NCI-H510A (cell line): ENCODE data around the gene MAML2.

Experiments
- DNase-seq: peaks from one replicate; lab custom pipeline; 2025; lab: John Stamatoyannopoulos, UW

MAML2 gene

GRCh38 chr11:96036863-96037262, 306.1 kb downstream of the MAML2 start:
- no peak for DNase-seq

DNA sequence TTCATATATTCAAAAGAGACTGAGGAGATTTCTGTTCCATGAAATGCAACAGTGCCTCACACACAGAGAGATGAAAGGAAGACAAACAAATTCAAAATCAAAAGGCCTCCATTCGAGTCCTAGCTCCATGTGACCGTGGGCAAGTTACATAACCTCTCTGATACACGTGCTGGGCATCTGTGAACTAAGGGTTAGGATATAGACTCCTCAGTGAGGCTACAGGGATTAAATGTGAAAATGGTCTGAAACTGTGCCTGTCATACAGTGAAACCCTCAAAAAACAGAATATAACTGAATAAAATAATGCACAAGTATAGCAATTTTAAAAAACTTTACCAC, 307.3 kb downstream of the MAML2 start:
- no peak for DNase-seq

GRCh38 chr11:96035031-96035739, 307.8 kb downstream of the MAML2 start:
- DNase-seq, result no peak

DNA sequence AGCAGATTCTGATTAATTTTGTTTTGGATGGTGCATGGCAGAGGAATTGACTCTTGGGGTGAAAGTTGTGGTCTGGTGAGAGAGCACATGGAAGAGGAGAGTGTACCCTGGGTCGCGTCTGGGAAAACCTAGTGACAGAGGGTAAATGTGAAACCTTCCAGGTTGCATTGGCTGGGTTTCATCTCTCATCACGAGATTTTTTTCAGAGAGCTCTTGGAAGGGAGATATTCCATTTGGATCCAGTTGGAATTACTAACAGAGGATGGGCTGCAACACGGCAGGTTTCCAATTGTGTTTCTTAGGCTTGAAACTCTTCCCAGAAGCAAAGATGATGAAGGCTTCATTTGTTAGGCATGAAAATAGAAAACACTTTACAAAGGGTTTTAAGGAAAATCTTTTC, 309.4 kb downstream of the MAML2 start:
- no peak for DNase-seq

GRCh38 chr11:96033095-96033494, 309.9 kb downstream of the MAML2 start:
- DNase-seq, result no peak

GRCh38 chr11:96028746-96029145, 314.2 kb downstream of the MAML2 start:
- no peak for DNase-seq

DNA sequence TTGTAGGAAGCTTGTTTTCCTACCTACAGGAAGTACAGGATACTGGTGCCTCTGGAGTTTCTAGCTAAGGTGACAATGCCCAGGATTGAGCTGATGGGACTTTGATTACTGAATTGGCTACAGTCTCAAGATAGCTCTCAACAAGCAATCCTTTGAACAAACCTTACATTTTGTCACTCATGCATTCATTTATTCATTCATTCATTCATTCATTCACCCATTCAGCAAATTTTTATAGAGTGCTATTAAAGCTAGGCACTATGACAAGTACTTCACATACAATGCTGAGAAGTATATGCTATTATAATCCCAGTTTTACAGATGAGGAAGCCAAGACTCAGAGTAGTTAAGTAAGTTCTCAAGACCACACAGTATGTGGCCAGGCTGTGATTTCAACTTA, 316.0 kb downstream of the MAML2 start:
- no peak for DNase-seq

- no peak for DNase-seq
Measured at GRCh38 chr11:96026310-96026709, 316.7 kb downstream of the MAML2 start.

DNA sequence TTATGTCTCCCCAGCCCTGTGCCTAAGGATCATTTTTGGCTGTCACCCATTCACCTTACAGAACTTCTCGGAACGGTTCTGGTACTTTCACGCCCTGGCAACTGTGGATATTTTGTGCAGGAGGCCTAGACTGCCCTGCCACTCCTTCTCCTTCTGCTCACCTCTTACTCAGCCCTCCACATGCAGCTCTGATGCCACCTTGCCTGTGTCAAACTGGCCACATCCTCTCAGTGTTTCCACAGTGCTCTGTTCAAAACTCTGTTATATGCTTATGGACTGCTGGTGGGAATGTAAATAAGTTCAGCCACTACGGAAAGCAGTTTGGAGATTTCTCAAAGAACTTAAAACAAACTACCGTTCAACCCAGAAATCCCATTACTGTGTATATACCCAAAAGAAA, 318.3 kb downstream of the MAML2 start:
- DNase-seq, result no peak

- DNase-seq, result no peak
Measured at GRCh38 chr11:96023275-96023674, 319.7 kb downstream of the MAML2 start.

DNA sequence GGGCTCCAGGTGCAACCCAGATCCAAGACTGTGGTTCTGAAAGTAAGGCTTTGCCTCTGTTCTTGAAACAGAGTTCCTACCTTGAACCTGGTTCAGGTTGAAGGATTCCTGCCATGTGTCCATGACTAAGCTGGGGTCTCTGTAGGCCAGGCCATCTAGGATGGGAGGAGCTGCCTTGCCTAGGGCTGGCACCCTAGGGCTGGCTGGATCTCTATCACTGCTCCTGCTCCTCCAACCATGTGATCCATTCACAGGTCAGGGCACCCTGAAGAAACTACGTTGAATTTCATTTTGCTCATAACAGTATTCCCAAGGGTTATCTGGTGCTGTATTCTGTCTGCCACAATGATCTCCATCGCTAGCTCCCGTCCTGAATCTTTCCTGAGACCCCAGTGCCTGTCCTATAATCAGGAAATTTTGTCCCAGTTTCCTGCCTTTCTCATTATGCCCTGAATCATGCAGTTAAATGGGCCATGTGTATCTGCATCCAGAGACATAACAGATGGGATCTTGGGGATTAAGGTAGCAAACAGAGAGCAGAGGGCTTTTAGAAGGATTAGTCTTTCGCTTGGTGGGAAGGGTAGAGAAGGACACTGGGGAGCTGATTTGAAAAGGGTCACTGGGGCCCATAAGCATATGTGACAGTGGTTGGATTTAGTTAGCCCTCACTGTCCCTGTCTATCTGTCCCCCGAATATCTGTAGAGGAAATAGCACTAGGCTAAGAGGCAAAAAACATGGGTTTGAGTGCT, 320.9 kb downstream of the MAML2 start:
- no peak for DNase-seq

- DNase-seq, result no peak
Measured at GRCh38 chr11:96019810-96020747, 322.9 kb downstream of the MAML2 start.

DNA sequence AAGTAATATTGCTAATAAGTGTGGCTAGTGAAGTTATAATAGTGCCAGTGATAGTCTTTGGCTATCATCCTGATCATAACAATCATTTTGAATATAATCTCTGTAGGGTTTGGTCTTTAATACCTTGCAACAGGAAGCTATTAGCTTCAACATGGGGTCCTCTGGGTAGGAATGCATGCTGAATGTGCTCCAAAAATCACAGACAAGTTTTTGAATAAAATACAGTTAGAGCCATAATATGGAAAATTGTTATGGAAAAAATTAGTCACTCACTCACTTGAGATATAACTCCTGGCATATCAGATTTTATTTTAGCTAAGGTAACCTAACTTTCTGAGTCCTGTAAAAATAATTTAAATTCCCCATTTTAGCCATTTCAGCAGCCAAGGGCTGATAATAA, 323.7 kb downstream of the MAML2 start:
- DNase-seq, result no peak

- no peak for DNase-seq
Measured at GRCh38 chr11:96017856-96018255, 325.1 kb downstream of the MAML2 start.

DNA sequence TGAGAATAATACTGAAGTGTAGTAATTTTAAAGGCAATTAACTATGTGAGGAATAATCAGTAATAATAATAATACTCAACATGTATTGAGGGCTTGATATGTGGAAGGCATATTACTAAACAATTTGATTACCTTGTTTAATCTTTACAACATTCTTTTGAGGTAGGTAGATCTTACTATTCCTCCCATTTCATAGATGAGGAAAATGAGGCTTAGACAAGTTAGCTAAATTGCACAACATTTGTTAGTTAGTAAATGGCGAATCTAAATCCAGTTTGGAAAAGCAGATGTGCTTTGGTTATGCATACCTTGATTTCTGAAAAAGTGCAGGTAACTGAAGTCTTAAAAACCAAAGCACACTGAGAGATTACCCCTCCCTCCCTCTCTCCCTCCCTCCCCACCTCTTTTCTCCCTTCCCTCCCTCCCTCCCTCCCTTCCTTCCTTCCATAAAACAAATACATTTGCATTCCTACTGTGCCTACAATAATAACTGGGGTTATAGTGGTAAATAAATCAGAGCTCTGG, 326.0 kb downstream of the MAML2 start:
- DNase-seq, result no peak

GRCh38 chr11:96015906-96016565, 327.0 kb downstream of the MAML2 start:
- no peak for DNase-seq

DNA sequence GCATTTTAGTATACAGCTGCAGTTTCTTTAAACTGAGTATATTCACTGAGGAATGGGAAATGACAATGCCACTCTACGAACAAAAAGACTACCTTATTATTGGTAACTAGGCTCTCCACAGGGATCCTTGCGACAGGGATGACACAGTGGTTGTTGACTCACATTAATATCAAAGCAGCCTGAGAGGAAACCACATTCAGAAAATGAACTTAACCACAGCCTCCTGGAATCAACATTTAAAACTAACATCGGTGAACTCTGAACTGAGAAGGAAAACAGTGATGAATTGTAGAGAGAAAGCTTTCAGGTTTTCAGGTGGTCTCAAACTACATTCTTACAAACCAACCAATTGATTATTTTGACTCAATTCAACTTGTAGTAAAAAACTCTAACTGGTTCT, 328.8 kb downstream of the MAML2 start:
- no peak for DNase-seq

- DNase-seq, result no peak
Measured at GRCh38 chr11:96013461-96014213, 329.4 kb downstream of the MAML2 start.

DNA sequence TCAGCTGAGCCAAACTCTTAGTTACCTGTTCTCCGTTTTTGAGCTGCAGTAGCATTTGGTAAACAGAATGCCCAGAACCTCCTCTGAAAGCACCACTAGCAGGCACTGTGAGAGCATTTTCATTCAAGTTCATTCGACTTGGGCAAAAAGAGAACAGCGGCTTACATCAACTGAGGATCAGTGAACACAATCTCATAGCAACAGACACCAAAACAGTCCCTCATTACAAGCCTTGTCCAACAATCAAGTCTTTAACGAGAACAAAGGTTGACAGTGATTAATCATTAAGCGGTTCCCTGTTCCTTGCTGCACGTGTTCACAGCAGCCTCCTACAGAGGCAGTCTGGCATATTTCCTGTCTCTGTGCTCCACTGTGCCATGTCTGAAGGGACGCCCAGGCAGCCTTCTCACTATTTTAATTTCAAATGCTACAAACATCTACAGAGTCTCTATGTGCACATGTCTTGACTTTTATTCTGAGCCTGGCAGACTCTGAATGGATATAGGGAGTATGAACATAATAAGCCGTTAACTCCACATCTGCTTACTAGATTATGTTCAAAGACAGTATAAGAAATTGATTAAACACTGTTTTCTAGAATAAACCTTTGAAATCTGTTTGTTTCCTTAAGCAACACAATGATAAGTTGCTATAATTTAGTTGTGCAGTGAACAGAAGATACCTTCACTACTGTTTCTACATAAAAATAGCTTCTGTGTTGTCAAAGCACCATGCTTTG, 330.7 kb downstream of the MAML2 start:
- no peak for DNase-seq

GRCh38 chr11:96010683-96011082, 332.3 kb downstream of the MAML2 start:
- DNase-seq, result no peak
